Measurements from ENCODE around the gene RCAN1. TPM values are rescaled to one million over a fixed set of nuclear protein-coding genes. Genes with fewer than 3 reads are reported as not detected.

RCAN1 gene
- total and polyA plus RNA-seq, 2 of the 13 experiments (the other 11 are each of a cell fraction or from before 2014, with no cell fraction given) = 9.4 to 34.1 TPM

DNA sequence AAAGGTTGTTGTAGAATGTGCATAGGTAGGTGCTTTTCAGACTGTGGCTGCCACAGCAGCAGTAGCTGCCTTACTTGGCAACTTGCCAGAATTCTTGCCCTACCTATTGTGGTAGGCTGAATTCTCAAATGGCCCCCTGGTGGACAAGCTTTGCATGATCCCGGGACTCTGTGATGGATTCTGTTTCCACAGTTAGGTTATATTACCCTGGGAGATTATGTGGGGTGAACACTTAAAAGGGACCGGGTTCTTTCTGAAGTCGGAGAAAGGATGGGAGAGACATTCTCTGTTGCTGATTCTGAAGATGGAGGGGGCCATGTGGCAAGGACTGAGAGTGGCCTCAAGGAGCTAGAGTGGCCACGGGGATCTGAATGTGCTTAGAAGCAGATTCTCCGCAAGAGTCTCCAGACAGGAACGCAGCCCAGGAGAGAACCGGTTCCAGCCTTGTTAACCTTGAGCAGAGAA is 70.8 kb downstream of the RCAN1 start (continued):
- TF ChIP-seq, protein P1, sequence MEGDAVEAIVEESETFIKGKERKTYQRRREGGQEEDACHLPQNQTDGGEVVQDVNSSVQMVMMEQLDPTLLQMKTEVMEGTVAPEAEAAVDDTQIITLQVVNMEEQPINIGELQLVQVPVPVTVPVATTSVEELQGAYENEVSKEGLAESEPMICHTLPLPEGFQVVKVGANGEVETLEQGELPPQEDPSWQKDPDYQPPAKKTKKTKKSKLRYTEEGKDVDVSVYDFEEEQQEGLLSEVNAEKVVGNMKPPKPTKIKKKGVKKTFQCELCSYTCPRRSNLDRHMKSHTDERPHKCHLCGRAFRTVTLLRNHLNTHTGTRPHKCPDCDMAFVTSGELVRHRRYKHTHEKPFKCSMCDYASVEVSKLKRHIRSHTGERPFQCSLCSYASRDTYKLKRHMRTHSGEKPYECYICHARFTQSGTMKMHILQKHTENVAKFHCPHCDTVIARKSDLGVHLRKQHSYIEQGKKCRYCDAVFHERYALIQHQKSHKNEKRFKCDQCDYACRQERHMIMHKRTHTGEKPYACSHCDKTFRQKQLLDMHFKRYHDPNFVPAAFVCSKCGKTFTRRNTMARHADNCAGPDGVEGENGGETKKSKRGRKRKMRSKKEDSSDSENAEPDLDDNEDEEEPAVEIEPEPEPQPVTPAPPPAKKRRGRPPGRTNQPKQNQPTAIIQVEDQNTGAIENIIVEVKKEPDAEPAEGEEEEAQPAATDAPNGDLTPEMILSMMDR (CRISPR knock-in tag; IDR thresholded peaks at IDR 0.05) = peak; percentile 71
- TF ChIP-seq, protein P2, sequence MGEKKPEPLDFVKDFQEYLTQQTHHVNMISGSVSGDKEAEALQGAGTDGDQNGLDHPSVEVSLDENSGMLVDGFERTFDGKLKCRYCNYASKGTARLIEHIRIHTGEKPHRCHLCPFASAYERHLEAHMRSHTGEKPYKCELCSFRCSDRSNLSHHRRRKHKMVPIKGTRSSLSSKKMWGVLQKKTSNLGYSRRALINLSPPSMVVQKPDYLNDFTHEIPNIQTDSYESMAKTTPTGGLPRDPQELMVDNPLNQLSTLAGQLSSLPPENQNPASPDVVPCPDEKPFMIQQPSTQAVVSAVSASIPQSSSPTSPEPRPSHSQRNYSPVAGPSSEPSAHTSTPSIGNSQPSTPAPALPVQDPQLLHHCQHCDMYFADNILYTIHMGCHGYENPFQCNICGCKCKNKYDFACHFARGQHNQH (CRISPR knock-in tag; IDR thresholded peaks at IDR 0.05) = no peak
- TF ChIP-seq EZH2 (conservative IDR thresholded peaks at IDR 0.05; ENCODE audit: low read depth, low read length) = no peak
- no peak for TF ChIP-seq CCAR2 (optimal IDR thresholded peaks at IDR 0.05; ENCODE audit: low read depth, low read length)
- no peak for TF ChIP-seq ZNF333 (CRISPR knock-in tag; IDR thresholded peaks at IDR 0.05; ENCODE audit: borderline replicate concordance)
- no peak for TF ChIP-seq ZNF772 (CRISPR knock-in tag; IDR thresholded peaks at IDR 0.05)
- TF ChIP-seq STAG1 (CRISPR knock-in tag; IDR thresholded peaks at IDR 0.05) = peak; percentile 60
- TF ChIP-seq NCOA2 (CRISPR knock-in tag; IDR thresholded peaks at IDR 0.05) = no peak
- TF ChIP-seq HOXA7 (CRISPR knock-in tag; IDR thresholded peaks at IDR 0.05) = no peak
- no peak for TF ChIP-seq TSC22D2 (CRISPR knock-in tag; IDR thresholded peaks at IDR 0.05; ENCODE audit: borderline replicate concordance)
- TF ChIP-seq FOSL2 (CRISPR knock-in tag; IDR thresholded peaks at IDR 0.05) = peak; percentile 23; the same call in 1 of the 2 replicates
- TF ChIP-seq ZNF761 (CRISPR knock-in tag; conservative IDR thresholded peaks at IDR 0.05) = no peak
- peak; percentile 74 for TF ChIP-seq XRCC5 (optimal IDR thresholded peaks at IDR 0.05; ENCODE audit: low read length)
- TF ChIP-seq ZNF720 (CRISPR knock-in tag; IDR thresholded peaks at IDR 0.05) = no peak
- TF ChIP-seq, protein P3, sequence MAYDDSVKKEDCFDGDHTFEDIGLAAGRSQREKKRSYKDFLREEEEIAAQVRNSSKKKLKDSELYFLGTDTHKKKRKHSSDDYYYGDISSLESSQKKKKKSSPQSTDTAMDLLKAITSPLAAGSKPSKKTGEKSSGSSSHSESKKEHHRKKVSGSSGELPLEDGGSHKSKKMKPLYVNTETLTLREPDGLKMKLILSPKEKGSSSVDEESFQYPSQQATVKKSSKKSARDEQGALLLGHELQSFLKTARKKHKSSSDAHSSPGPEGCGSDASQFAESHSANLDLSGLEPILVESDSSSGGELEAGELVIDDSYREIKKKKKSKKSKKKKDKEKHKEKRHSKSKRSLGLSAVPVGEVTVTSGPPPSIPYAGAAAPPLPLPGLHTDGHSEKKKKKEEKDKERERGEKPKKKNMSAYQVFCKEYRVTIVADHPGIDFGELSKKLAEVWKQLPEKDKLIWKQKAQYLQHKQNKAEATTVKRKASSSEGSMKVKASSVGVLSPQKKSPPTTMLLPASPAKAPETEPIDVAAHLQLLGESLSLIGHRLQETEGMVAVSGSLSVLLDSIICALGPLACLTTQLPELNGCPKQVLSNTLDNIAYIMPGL (CRISPR knock-in tag; IDR thresholded peaks at IDR 0.05; ENCODE audit: borderline replicate concordance in 1 of 2, low read depth in 1 of 2) = peak; percentile 34 to 52; a peak in 1 of 4 replicates
- TF ChIP-seq ZNF749 (CRISPR knock-in tag; IDR thresholded peaks at IDR 0.05; ENCODE audit: borderline replicate concordance) = no peak
- TF ChIP-seq SALL1 (CRISPR knock-in tag; IDR thresholded peaks at IDR 0.05) = peak; percentile 40; the same call in 1 of the 2 replicates
- TF ChIP-seq ZC3H13 (CRISPR knock-in tag; IDR thresholded peaks at IDR 0.05) = no peak
- TF ChIP-seq, protein P4, sequence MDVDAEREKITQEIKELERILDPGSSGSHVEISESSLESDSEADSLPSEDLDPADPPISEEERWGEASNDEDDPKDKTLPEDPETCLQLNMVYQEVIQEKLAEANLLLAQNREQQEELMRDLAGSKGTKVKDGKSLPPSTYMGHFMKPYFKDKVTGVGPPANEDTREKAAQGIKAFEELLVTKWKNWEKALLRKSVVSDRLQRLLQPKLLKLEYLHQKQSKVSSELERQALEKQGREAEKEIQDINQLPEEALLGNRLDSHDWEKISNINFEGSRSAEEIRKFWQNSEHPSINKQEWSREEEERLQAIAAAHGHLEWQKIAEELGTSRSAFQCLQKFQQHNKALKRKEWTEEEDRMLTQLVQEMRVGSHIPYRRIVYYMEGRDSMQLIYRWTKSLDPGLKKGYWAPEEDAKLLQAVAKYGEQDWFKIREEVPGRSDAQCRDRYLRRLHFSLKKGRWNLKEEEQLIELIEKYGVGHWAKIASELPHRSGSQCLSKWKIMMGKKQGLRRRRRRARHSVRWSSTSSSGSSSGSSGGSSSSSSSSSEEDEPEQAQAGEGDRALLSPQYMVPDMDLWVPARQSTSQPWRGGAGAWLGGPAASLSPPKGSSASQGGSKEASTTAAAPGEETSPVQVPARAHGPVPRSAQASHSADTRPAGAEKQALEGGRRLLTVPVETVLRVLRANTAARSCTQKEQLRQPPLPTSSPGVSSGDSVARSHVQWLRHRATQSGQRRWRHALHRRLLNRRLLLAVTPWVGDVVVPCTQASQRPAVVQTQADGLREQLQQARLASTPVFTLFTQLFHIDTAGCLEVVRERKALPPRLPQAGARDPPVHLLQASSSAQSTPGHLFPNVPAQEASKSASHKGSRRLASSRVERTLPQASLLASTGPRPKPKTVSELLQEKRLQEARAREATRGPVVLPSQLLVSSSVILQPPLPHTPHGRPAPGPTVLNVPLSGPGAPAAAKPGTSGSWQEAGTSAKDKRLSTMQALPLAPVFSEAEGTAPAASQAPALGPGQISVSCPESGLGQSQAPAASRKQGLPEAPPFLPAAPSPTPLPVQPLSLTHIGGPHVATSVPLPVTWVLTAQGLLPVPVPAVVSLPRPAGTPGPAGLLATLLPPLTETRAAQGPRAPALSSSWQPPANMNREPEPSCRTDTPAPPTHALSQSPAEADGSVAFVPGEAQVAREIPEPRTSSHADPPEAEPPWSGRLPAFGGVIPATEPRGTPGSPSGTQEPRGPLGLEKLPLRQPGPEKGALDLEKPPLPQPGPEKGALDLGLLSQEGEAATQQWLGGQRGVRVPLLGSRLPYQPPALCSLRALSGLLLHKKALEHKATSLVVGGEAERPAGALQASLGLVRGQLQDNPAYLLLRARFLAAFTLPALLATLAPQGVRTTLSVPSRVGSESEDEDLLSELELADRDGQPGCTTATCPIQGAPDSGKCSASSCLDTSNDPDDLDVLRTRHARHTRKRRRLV (CRISPR knock-in tag; IDR thresholded peaks at IDR 0.05) = no peak
- TF ChIP-seq ZNF747 (CRISPR knock-in tag; IDR thresholded peaks at IDR 0.05; ENCODE audit: borderline replicate concordance) = no peak
- no peak for TF ChIP-seq U2AF1 (optimal IDR thresholded peaks at IDR 0.05; ENCODE audit: low read depth, low read length)

Data from HepG2 (cell line).